ENCODE results near the gene ST3GAL5. TPM values are rescaled to one million over a fixed set of nuclear protein-coding genes. Genes with fewer than 3 reads are reported as not detected.

ST3GAL5 gene
- 6.1 and 7.4 TPM in 2 replicates for total RNA-seq (2014; rRNA removed; shearing (Covaris generic))
- total RNA-seq (2022), result 8.5 and 11.3 TPM in 2 replicates
- Bru-seq, nascent RNA, result percentile 42 among the genes with signal in this experiment
- BruChase-seq, experiment 1, labeled RNA remaining after a 6-hour chase, result percentile 40 among the genes with signal in this experiment
- BruChase-seq, experiment 2, labeled RNA remaining after a 2-hour chase, result percentile 40 among the genes with signal in this experiment
- long read RNA-seq, full-length matches to known transcripts, result 7 of 40 reads
- long read RNA-seq, partial matches to known transcripts, result 0 of 40 reads
- long read RNA-seq, other reads (novel, unspliced or antisense), result 33 of 40 reads

DNA sequence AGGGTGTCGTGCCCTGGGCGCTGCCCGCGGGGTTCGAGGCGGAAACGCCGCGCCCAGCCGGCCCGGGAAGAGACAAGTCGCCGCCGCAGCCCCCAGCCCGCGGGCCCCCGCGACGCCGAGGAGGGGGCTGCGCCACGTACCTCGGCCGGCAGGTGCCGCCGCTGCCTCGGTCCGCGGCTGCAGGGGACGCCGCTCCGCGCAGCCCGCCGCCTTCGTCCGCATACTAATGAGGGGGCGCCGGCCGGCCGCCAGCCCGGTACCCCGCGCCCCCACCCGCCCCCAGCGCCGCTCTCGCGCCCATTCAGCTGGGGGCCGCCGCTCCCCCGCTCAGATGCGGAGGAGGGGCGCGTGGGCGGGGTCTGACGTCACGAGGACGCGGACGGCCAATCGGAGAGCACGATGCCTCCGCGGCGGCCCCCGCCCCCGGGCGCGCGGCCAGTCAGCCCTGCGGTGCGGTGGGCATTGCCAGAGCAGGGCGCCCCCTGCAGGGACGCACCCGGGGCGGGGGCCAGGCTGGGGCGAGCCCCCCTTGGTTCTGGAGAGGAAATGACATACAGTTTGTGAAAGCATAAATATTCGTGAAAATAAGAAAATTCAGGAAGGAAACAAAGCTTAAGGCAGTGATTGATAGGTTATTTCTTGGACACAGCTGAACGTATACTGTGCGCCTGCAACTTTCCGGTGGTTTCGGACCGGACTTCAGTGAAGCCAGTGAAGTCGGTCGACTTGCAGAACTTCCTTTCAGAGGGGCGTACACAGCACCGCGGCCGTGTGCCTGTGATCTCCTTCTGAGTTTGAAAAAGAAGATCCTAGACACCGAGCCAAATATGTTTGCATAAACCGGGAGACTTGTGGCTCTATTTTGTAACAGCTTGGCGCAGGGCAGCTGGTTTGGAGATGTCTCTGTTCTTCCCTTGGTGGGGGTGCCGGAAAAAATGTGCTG is at the start of gene ST3GAL5:
TSS of gene ST3GAL5 (minus strand) at position 307 of the 943 bp plus-strand sequence. CDS start at position 222, 85 bp downstream.
- peak within 1 kb of the TSS; percentile 100 for H2AFZ ChIP-seq (ENCODE audit: low read length)
- no peaks in the 10 kb centered on the region for H3K9me3 ChIP-seq (ENCODE audit: low read length)
- no peaks in the 10 kb centered on the region for H3K79me2 ChIP-seq (ENCODE audit: insufficient read depth, low read depth, low read length)
- BruUV-seq (replicated peaks), result no TSS peak
- H3K4me2 ChIP-seq (ENCODE audit: low read length), result peak within 1 kb of the TSS; percentile 88
- intact Hi-C loops (cut with micrococcal nuclease; ENCODE audit: unreplicated experiment), result loop anchor here (1.0 to 10.0 kb wide), 4 partner anchors 62 to 192 kb away; no protein-coding TSS in a partner anchor
- H3K36me3 ChIP-seq (ENCODE audit: insufficient read depth, low read length), result no peaks in the 10 kb centered on the region
- H3K9me2 ChIP-seq (ENCODE audit: insufficient read depth, low read length), result no peaks in the 10 kb centered on the region
- peak within 1 kb of the TSS; percentile 87 for H3K4me3 ChIP-seq (ENCODE audit: low read depth, low read length, poor library complexity, severe bottlenecking)
- peak within 1 kb of the TSS; percentile 14 for H3K27ac ChIP-seq (ENCODE audit: low read depth, low read length, poor library complexity, severe bottlenecking)
- TF ChIP-seq EZH2phosphoT487 (IDR thresholded peaks at IDR 0.05; ENCODE audit: borderline replicate concordance, low read depth, low read length), result no peak
- TF ChIP-seq, protein P1, sequence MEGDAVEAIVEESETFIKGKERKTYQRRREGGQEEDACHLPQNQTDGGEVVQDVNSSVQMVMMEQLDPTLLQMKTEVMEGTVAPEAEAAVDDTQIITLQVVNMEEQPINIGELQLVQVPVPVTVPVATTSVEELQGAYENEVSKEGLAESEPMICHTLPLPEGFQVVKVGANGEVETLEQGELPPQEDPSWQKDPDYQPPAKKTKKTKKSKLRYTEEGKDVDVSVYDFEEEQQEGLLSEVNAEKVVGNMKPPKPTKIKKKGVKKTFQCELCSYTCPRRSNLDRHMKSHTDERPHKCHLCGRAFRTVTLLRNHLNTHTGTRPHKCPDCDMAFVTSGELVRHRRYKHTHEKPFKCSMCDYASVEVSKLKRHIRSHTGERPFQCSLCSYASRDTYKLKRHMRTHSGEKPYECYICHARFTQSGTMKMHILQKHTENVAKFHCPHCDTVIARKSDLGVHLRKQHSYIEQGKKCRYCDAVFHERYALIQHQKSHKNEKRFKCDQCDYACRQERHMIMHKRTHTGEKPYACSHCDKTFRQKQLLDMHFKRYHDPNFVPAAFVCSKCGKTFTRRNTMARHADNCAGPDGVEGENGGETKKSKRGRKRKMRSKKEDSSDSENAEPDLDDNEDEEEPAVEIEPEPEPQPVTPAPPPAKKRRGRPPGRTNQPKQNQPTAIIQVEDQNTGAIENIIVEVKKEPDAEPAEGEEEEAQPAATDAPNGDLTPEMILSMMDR (conservative IDR thresholded peaks at IDR 0.05; ENCODE audit: low read length), result peak; percentile 92
- no peaks in the 10 kb centered on the region for H4K20me1 ChIP-seq (ENCODE audit: insufficient read depth, low read length)
- POLR2A ChIA-PET, result interaction anchor here (0.6 to 1.4 kb wide), 4 partner anchors 12 to 636 kb away, joined by 3 read pairs; no protein-coding TSS in a partner anchor
- CTCF ChIA-PET (ENCODE audit: unreplicated experiment), result interaction anchor here (0.6 to 2.8 kb wide), 5 partner anchors 27 to 191 kb away, joined by 3 to 12 read pairs (median 6); no protein-coding TSS in a partner anchor
- DNase-seq (ENCODE audit: low spot score), result peak; percentile 93
- peaks cover 22% of the 10 kb centered on the region for H3K4me1 ChIP-seq (ENCODE audit: insufficient read depth, low read length, poor library complexity, severe bottlenecking)

DNA sequence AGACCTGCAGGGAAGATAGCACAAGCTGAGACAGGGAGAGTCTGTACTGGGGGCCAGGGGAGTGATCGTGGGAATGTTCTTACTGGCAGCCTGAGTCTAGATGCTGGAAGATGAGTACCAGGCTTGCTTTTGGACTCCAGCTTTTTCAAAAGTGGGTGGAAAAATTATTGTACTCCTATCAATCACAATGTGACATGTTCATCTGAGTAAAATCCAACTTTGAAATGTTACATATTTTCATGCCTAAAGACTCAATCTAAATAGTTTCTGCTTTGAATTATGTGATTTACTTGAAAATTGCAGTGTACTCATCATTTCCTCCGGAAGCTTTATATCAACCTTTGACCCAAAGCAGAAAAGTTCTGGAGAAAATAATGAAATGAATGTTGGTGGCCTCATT is 49.7 kb upstream of the ST3GAL5 start:
- Histone ChIP-seq H2AFZ (ENCODE audit: low read length) (no peak overlapping the region), H3K9me3 (ENCODE audit: low read length) (peaks cover 9% of the 10 kb centered on the region), H3K4me3 (ENCODE audit: low read depth, low read length, poor library complexity, severe bottlenecking) (no peak overlapping the region), H3K27ac (ENCODE audit: low read depth, low read length, poor library complexity, severe bottlenecking) (no peak overlapping the region), H3K4me2 (ENCODE audit: low read length) (no peak overlapping the region), H3K4me1 (ENCODE audit: insufficient read depth, low read length, poor library complexity, severe bottlenecking) (no peaks in the 10 kb centered on the region), H4K20me1 (ENCODE audit: insufficient read depth, low read length) (no peaks in the 10 kb centered on the region), H3K9me2 (ENCODE audit: insufficient read depth, low read length) (no peaks in the 10 kb centered on the region), H3K79me2 (ENCODE audit: insufficient read depth, low read depth, low read length) (no peaks in the 10 kb centered on the region), H3K36me3 (ENCODE audit: insufficient read depth, low read length) (no peaks in the 10 kb centered on the region)
- ChIA-PET CTCF (ENCODE audit: unreplicated experiment) (no interaction called here), POLR2A (interaction anchor here (0.7 kb wide), 1 partner anchor 114 kb away, joined by 5 read pairs; no protein-coding TSS in a partner anchor)
- BruUV-seq (replicated peaks), result no TSS peak
- TF ChIP-seq, protein P1 (conservative IDR thresholded peaks at IDR 0.05; ENCODE audit: low read length), result no peak
- no peak for TF ChIP-seq EZH2phosphoT487 (IDR thresholded peaks at IDR 0.05; ENCODE audit: borderline replicate concordance, low read depth, low read length)
- DNase-seq (ENCODE audit: low spot score), result no peak
- intact Hi-C loops (cut with micrococcal nuclease; ENCODE audit: unreplicated experiment), result no loop called here

Measured in OCI-LY7 (cell line).